Measurements from ENCODE around the gene FZD2.

- TF ChIP-seq CTCF (IDR thresholded peaks at IDR 0.05; ENCODE audit: insufficient read depth, low read length, poor library complexity, severe bottlenecking) (no peak), EZH2phosphoT487 (conservative IDR thresholded peaks at IDR 0.05; ENCODE audit: low read length) (no peak)
These were observed 15.5 kb downstream of the FZD2 start for GRCh38 chr17:44572801-44573200.

Measured in SU-DHL-6 (cell line).